ENCODE data around the gene ACTA1. TPM values are rescaled to one million over a fixed set of nuclear protein-coding genes. Genes with fewer than 3 reads are reported as not detected.

The ACTA1 gene
- total and polyA plus RNA-seq, 12 donors = 976 to 17,994 (median 8,260) TPM

DNA sequence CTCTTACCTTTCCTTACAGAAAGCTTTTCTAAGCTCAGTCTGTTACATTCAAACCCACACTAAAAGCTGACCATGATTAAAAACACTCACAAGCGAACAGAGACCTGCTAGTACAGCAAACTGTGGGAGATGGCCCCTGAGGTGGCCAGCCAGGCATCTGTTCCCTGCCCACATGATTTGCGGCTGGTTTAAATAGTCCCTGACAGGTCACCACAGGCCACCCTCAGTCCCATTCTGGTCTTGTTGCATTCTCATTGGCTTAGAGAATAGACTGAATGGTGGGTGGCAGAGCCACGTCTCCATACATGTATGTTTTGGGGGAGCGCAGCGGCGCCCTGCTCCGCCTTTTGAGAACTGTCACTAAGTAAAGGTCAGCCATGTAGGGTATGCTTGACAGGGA, 2.3 kb upstream of the ACTA1 start:
- TF ChIP-seq, protein P1, sequence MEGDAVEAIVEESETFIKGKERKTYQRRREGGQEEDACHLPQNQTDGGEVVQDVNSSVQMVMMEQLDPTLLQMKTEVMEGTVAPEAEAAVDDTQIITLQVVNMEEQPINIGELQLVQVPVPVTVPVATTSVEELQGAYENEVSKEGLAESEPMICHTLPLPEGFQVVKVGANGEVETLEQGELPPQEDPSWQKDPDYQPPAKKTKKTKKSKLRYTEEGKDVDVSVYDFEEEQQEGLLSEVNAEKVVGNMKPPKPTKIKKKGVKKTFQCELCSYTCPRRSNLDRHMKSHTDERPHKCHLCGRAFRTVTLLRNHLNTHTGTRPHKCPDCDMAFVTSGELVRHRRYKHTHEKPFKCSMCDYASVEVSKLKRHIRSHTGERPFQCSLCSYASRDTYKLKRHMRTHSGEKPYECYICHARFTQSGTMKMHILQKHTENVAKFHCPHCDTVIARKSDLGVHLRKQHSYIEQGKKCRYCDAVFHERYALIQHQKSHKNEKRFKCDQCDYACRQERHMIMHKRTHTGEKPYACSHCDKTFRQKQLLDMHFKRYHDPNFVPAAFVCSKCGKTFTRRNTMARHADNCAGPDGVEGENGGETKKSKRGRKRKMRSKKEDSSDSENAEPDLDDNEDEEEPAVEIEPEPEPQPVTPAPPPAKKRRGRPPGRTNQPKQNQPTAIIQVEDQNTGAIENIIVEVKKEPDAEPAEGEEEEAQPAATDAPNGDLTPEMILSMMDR (IDR thresholded peaks at IDR 0.05) = no peak
- Histone ChIP-seq H3K27me3 (peaks cover 11 to 48% (median 39%) of the 10 kb centered on the region in 7 donors), H3K4me3 (no peak overlapping the region)

DNA sequence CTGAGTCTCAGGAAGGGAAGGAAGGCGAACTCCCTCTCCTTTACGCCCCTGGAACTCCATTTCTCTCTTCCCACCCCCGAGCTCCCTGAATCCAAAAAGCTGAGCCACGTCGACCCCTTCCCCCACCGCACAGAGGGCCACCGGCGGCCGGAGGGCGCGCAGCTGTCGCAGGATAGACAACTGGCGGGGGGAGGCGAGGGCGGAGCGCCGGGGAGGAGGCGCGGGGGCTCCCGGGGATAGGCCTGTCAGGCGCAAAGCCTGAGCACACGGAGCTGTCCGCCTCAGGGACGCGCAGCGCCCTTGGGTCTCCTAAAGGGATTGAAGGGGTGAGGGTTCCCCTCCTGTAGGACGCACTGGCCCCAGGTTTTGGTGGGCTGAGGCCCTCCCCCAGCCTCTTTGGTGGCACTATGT, 752 bp upstream of the ACTA1 start:
- DNase-seq (peak; percentile 28 to 65), ATAC-seq (peak; percentile 41 to 78 (median 59))
- Histone ChIP-seq H3K27me3 (peaks cover 15 to 64% (median 54%) of the 10 kb centered on the region in 7 donors), H3K4me3 (peak overlapping the region in 7 of 10 donors; percentile 29 to 65 (median 55)), H3K36me3 (peaks cover 0 to 24% (median 0%) of the 10 kb centered on the region in 9 donors), H3K9me3 (no peaks in the 10 kb centered on the region), H3K4me1 (peaks cover 0 to 39% (median 28%) of the 10 kb centered on the region in 9 donors), H3K27ac (peak overlapping the region in 8 of 10 donors; percentile 62 to 99 (median 92))
- intact Hi-C loops (cut with DNase I) = loop anchor here in 1 of 10 donors (10.0 kb wide), 1 partner anchor 140 kb away; no protein-coding TSS in a partner anchor
- 1% methylated on average over 27 of the region's 27 CpGs for WGBS, 2 donors
- TF ChIP-seq, protein P1 (IDR thresholded peaks at IDR 0.05) = no peak

More for the DNA sequence above, 2.3 kb upstream of the ACTA1 start:
- no peaks in the 10 kb centered on the region for H3K9me3 ChIP-seq
- peak overlapping the region in 5 of 10 donors; percentile 82 to 99 (median 93) for H3K27ac ChIP-seq
- WGBS, 2 donors = 77% methylated on average over 7 of the region's 7 CpGs
- H3K36me3 ChIP-seq = peaks cover 0 to 32% (median 0%) of the 10 kb centered on the region in 9 donors
- H3K4me1 ChIP-seq = peaks cover 0 to 44% (median 27%) of the 10 kb centered on the region in 9 donors
- DNase-seq = no peak
- intact Hi-C loops (cut with DNase I) = loop anchor here in 1 of 10 donors (10.0 kb wide), 1 partner anchor 141 kb away; no protein-coding TSS in a partner anchor
- ATAC-seq = no peak

DNA sequence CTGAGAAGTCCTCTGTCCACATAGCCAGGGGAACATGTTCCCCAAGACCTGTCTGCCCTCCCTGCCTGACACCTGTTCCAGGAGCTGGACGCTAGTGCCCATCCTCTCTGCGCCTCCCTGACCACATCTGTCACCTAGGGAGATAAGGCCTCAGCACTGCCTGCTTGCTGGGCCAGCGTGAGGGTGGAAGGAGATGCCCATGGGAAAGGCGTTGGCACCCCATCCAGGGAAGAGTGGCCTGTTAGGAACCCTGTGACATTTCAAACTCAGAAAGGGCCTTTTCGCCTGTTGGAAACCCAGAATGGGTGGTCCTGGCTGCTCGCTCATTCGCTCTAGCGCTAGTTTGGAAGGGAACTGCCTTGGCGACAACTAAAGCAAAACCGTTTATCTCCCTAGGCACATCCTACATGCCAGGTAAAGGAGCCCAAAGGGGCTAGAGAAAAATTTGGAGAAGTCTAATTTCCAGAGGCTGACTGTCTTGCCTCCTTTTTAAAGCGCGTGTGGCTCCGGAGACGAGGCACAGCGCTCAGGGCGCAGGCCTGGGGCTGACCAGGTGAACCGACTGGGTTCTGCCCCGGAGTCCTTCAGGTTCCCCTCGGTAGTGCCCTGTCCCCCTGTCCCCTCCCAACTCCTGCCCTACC, 410 bp downstream of the ACTA1 start:
- peaks cover 0 to 39% (median 28%) of the 10 kb centered on the region in 9 donors for H3K4me1 ChIP-seq

GRCh38 chr1:229432905-229433304, 989 bp downstream of the ACTA1 start:
- intact Hi-C loops (cut with DNase I) = loop anchor here in 1 of 10 donors (10.0 kb wide), 1 partner anchor 138 kb away; no protein-coding TSS in a partner anchor
- peaks cover 0 to 39% (median 28%) of the 10 kb centered on the region in 9 donors for H3K4me1 ChIP-seq
- peak overlapping the region in 7 of 10 donors; percentile 37 to 99 (median 90) for H3K27ac ChIP-seq
- H3K9me3 ChIP-seq = no peaks in the 10 kb centered on the region
- no peak for DNase-seq
- 8 to 9% methylated on average over 37 of the region's 37 CpGs for WGBS, 2 donors
- peaks cover 0 to 21% (median 0%) of the 10 kb centered on the region in 9 donors for H3K36me3 ChIP-seq
- ATAC-seq = peak in 1 of 8 donors; percentile 0
- peaks cover 15 to 81% (median 64%) of the 10 kb centered on the region in 7 donors for H3K27me3 ChIP-seq
- TF ChIP-seq, protein P1 (IDR thresholded peaks at IDR 0.05) = no peak
- H3K4me3 ChIP-seq = peak overlapping the region; percentile 4 to 65 (median 50)

More for the DNA sequence above, 410 bp downstream of the ACTA1 start:
- Histone ChIP-seq H3K36me3 (peaks cover 0 to 21% (median 0%) of the 10 kb centered on the region in 9 donors), H3K27me3 (peaks cover 15 to 75% (median 64%) of the 10 kb centered on the region in 7 donors), H3K4me3 (peak overlapping the region; percentile 4 to 65 (median 50)), H3K27ac (peak overlapping the region in 8 of 10 donors; percentile 37 to 99 (median 86)), H3K9me3 (no peaks in the 10 kb centered on the region)
- intact Hi-C loops (cut with DNase I) = loop anchor here in 1 of 10 donors (10.0 kb wide), 1 partner anchor 139 kb away; no protein-coding TSS in a partner anchor
- TF ChIP-seq, protein P1 (IDR thresholded peaks at IDR 0.05) = no peak
- WGBS, 2 donors = 9 to 11% methylated on average over 19 of the region's 19 CpGs
- no peak for DNase-seq
- peak in 4 of 8 donors; percentile 0 to 12 (median 4) for ATAC-seq

All from heart right ventricle (tissue), 16 donors.